PC-3 (cell line): ENCODE data around the gene TEX13A. TPM values are rescaled to one million over a fixed set of nuclear protein-coding genes. Genes with fewer than 3 reads are reported as not detected.

Experiments
- ATAC-seq: fragments of 200-7000 bp; cut with Tn5 transposase; 2 replicates; pipeline ENCODE4 v1.9.1; 2020; ENCODE audit warnings: mild to moderate bottlenecking, moderate library complexity
- Bru-seq: library from RNA; stranded (reverse); fragments of 400-500 nt; gene quantifications from one replicate; lab custom pipeline; 2021; lab: Mats Ljungman, UMichigan
- BruChase-seq, 2 experiments: library from RNA; stranded (reverse); fragments of 400-500 nt; gene quantifications; one replicate each; lab custom pipeline; 2021; lab: Mats Ljungman, UMichigan
- BruUV-seq: library from RNA; stranded (reverse); fragments of 400-500 nt; replicated peaks from 2 replicates; lab custom pipeline; 2021; lab: Mats Ljungman, UMichigan
- CTCF ChIA-PET: fragments of 300-600 bp; sonication (Branson Sonifier 250); formaldehyde crosslinking; loops from one replicate; lab custom pipeline; 2022; ENCODE audit warnings: antibody characterized with exemption; lab: Charles Lee
- POLR2A ChIA-PET: fragments of 300-600 bp; sonication (Branson Sonifier 250); formaldehyde crosslinking; loops from one replicate; lab custom pipeline; 2022; ENCODE audit warnings: antibody characterized with exemption; ENCODE audit not compliant: unreplicated experiment; lab: Charles Lee
- DNase-seq: peaks from one replicate; pipeline ENCODE4 v3.0.0-alpha.2; 2015
- H2AFZ ChIP-seq: fragments of 300-600 bp; sonication (generic); 2 replicates; pipeline ENCODE4 v1.6.0; 2016; ENCODE audit warnings: antibody characterized with exemption, low read length
- H3F3A ChIP-seq: fragments of 300-600 bp; sonication (generic); one replicate; pipeline ENCODE4 v1.6.0; 2017; ENCODE audit warnings: antibody characterized with exemption, low read length, control low read depth, mild to moderate bottlenecking; ENCODE audit not compliant: unreplicated experiment
- H3K27ac ChIP-seq: fragments of 300-600 bp; sonication (generic); 2 replicates; pipeline ENCODE4 v1.5.1; 2016; ENCODE audit warnings: mild to moderate bottlenecking, low read length
- H3K27me3 ChIP-seq: fragments of 300-600 bp; sonication (generic); 2 replicates; pipeline ENCODE4 v1.6.1; 2016; ENCODE audit warnings: low read length, mixed read lengths
- H3K36me3 ChIP-seq: fragments of 300-600 bp; sonication (generic); 2 replicates; pipeline ENCODE4 v1.6.1; 2016; ENCODE audit warnings: low read depth, mixed run types, low read length, mixed read lengths
- H3K4me1 ChIP-seq: fragments of 300-600 bp; sonication (generic); 2 replicates; pipeline ENCODE4 v1.5.1; 2016; ENCODE audit warnings: low read length; ENCODE audit not compliant: insufficient read depth
- H3K4me2 ChIP-seq: fragments of 300-600 bp; sonication (generic); 2 replicates; pipeline ENCODE4 v1.6.0; 2016; ENCODE audit warnings: low read length
- H3K4me3 ChIP-seq: fragments of 300-600 bp; sonication (generic); 2 replicates; pipeline ENCODE4 v1.5.1; 2016; ENCODE audit warnings: mild to moderate bottlenecking, low read length, mixed read lengths
- H3K79me2 ChIP-seq: fragments of 300-600 bp; sonication (generic); 2 replicates; pipeline ENCODE4 v1.6.1; 2017; ENCODE audit warnings: low read length, mixed read lengths
- H3K9ac ChIP-seq: fragments of 300-600 bp; sonication (generic); 2 replicates; pipeline ENCODE4 v1.6.0; 2016; ENCODE audit warnings: mild to moderate bottlenecking, low read length
- H3K9me2 ChIP-seq: fragments of 300-600 bp; sonication (generic); replicated peaks from 2 replicates; pipeline ENCODE4 v1.6.1; 2016; ENCODE audit warnings: mixed run types, low read length, mixed read lengths
- H3K9me3 ChIP-seq: fragments of 300-600 bp; sonication (generic); 2 replicates; pipeline ENCODE4 v1.6.1; 2016; ENCODE audit warnings: low read length, mixed read lengths
- H4K20me1 ChIP-seq: fragments of 300-600 bp; sonication (generic); 2 replicates; pipeline ENCODE4 v1.6.1; 2016; ENCODE audit warnings: low read length, mixed read lengths
- CTCF ChIP-seq: fragments of 300-600 bp; sonication (generic); conservative IDR thresholded peaks from 2 replicates; pipeline ENCODE4 v1.5.1; 2017; ENCODE audit warnings: antibody characterized with exemption, low read depth, mild to moderate bottlenecking, low read length
- EZH2 ChIP-seq: fragments of 300-600 bp; sonication (generic); IDR thresholded peaks from one replicate; pipeline ENCODE4 v1.6.1; 2017; ENCODE audit warnings: antibody characterized with exemption, mild to moderate bottlenecking, low read length; ENCODE audit not compliant: unreplicated experiment
- EZH2phosphoT487 ChIP-seq: fragments of 300-600 bp; sonication (generic); IDR thresholded peaks from 2 replicates; pipeline ENCODE4 v1.6.1; 2018; ENCODE audit warnings: mild to moderate bottlenecking, antibody characterized with exemption, low read length, borderline replicate concordance
- intact Hi-C: fragments of 100-400 bp; cut with micrococcal nuclease; formaldehyde crosslinking; loops from 2 replicates; pipeline ENCODE4 v1.9.0; 2023
- long read RNA-seq: library from polyadenylated mRNA; unstranded; transcript quantifications from one replicate; pipeline ENCODE4 v2.0.0, GENCODE V29; 2021; ENCODE audit not compliant: unreplicated experiment
- total RNA-seq: library from RNA; depleted of rRNA; stranded (reverse); fragments of >200 nt; gene quantifications from 2 replicates; pipeline ENCODE4 v1.2.3, GENCODE V29; 2014; rRNA removed

Gene TEX13A
- total RNA-seq: not detected in 2 replicates
- Bru-seq, nascent RNA: not detected
- percentile 13 among the genes with signal in this experiment for BruChase-seq, experiment 1, labeled RNA remaining after a 6-hour chase
- BruChase-seq, experiment 2, labeled RNA remaining after a 2-hour chase: percentile 29 among the genes with signal in this experiment
- long read RNA-seq: 0 reads

GRCh38 chrX:105220636-105221035, at the start of gene TEX13A:
Gene TEX13A (minus strand): TSS chrX:105220694. CDS start chrX:105220397, 297 bp downstream.
- Histone ChIP-seq H3K27me3 (no peaks in the 10 kb centered on the region), H3K4me3 (no peak within 1 kb of the TSS), H4K20me1 (no peaks in the 10 kb centered on the region), H3K4me2 (no peak within 1 kb of the TSS), H3K9me2 (no peaks in the 10 kb centered on the region), H3K4me1 (no peaks in the 10 kb centered on the region), H2AFZ (no peak within 1 kb of the TSS), H3K27ac (no peak within 1 kb of the TSS), H3F3A (no peaks in the 10 kb centered on the region), H3K79me2 (no peaks in the 10 kb centered on the region), H3K9me3 (no peaks in the 10 kb centered on the region), H3K36me3 (no peaks in the 10 kb centered on the region), H3K9ac (no peak within 1 kb of the TSS)
- intact Hi-C loops: no loop called here
- no peak for DNase-seq
- no peak for ATAC-seq
- POLR2A ChIA-PET: no interaction called here
- CTCF ChIA-PET: no interaction called here
- BruUV-seq: no TSS peak
- no peak for TF ChIP-seq EZH2
- no peak for TF ChIP-seq EZH2phosphoT487
- no peak for TF ChIP-seq CTCF

GRCh38 chrX:105269386-105269785, 48.9 kb upstream of the TEX13A start:
- no peak overlapping the region for H3K9ac ChIP-seq
- H3K36me3 ChIP-seq: no peaks in the 10 kb centered on the region
- no peak overlapping the region for H3K27ac ChIP-seq
- ChIA-PET POLR2A (no interaction called here), CTCF (no interaction called here)
- no peak overlapping the region for H3K4me3 ChIP-seq
- H3K4me2 ChIP-seq: no peak overlapping the region
- ATAC-seq (no peak), DNase-seq (no peak)
- H3K4me1 ChIP-seq: peaks cover 14% of the 10 kb centered on the region
- H3K9me3 ChIP-seq: no peaks in the 10 kb centered on the region
- H3K9me2 ChIP-seq: no peaks in the 10 kb centered on the region
- H2AFZ ChIP-seq: no peak overlapping the region
- H3K79me2 ChIP-seq: no peaks in the 10 kb centered on the region
- no peaks in the 10 kb centered on the region for H4K20me1 ChIP-seq
- H3F3A ChIP-seq: no peaks in the 10 kb centered on the region
- H3K27me3 ChIP-seq: no peaks in the 10 kb centered on the region
- BruUV-seq: no TSS peak
- no peak for TF ChIP-seq EZH2phosphoT487
- TF ChIP-seq CTCF: no peak
- no peak for TF ChIP-seq EZH2
- intact Hi-C loops: no loop called here

GRCh38 chrX:105267167-105267566, 46.7 kb upstream of the TEX13A start:
- ATAC-seq (no peak), DNase-seq (no peak)
- Histone ChIP-seq H3K79me2 (no peaks in the 10 kb centered on the region), H3K9ac (no peak overlapping the region), H3F3A (no peaks in the 10 kb centered on the region), H3K4me2 (no peak overlapping the region), H3K27me3 (no peaks in the 10 kb centered on the region), H3K9me3 (no peaks in the 10 kb centered on the region), H3K4me3 (no peak overlapping the region), H3K27ac (no peak overlapping the region), H3K36me3 (no peaks in the 10 kb centered on the region), H3K9me2 (no peaks in the 10 kb centered on the region), H3K4me1 (no peaks in the 10 kb centered on the region), H4K20me1 (no peaks in the 10 kb centered on the region), H2AFZ (no peak overlapping the region)
- POLR2A ChIA-PET: no interaction called here
- intact Hi-C loops: no loop called here
- CTCF ChIA-PET: no interaction called here
- BruUV-seq: no TSS peak
- no peak for TF ChIP-seq CTCF
